Type B pancreatic cell (in vitro differentiated cells): Measurements from ENCODE around the gene VSIR. TPM values are rescaled to one million over a fixed set of nuclear protein-coding genes. Genes with fewer than 3 reads are reported as not detected.

ENCODE experiments used
- DNase-seq: peaks from one replicate; pipeline ENCODE4 v3.0.0; 2021; ENCODE audit warnings: mixed read lengths; ENCODE audit not compliant: unreplicated experiment; ENCODE audit errors: extremely low spot score
- H3K27ac Mint-ChIP-seq: 2 replicates; pipeline ENCODE4 v1.8.0; 2021; ENCODE audit warnings: mild to moderate bottlenecking, mixed read lengths
- H3K27me3 Mint-ChIP-seq: 2 replicates; pipeline ENCODE4 v1.8.0; 2021; ENCODE audit warnings: mixed read lengths
- H3K36me3 Mint-ChIP-seq: 2 replicates; pipeline ENCODE4 v1.8.0; 2021; ENCODE audit warnings: mixed read lengths
- H3K4me1 Mint-ChIP-seq: one replicate; pipeline ENCODE4 v1.8.0; 2021; ENCODE audit warnings: mixed read lengths; ENCODE audit not compliant: unreplicated experiment
- H3K4me3 Mint-ChIP-seq: 2 replicates; pipeline ENCODE4 v1.8.0; 2021; ENCODE audit warnings: mild to moderate bottlenecking, mixed read lengths
- H3K9me3 Mint-ChIP-seq: 2 replicates; pipeline ENCODE4 v1.8.0; 2021; ENCODE audit warnings: mixed read lengths
- CTCF ChIP-seq: fragments of 200-600 bp; sonication (generic); conservative IDR thresholded peaks from 2 replicates; pipeline ENCODE4 v1.5.0; 2021; ENCODE audit warnings: antibody characterized with exemption, mild to moderate bottlenecking
- long read RNA-seq: library from polyadenylated mRNA; unstranded; transcript quantifications from one replicate; pipeline ENCODE4 v2.0.0, GENCODE V29; 2020
- total RNA-seq: library from RNA; stranded (reverse); gene quantifications from 2 replicates; pipeline ENCODE4 v1.2.1, GENCODE V29; 2021; ENCODE audit warnings: low replicate concordance

VSIR gene
- 47.0 and 82.1 TPM in 2 replicates for total RNA-seq
- long read RNA-seq, full-length matches to known transcripts = 38 of 52 reads
- long read RNA-seq, partial matches to known transcripts = 5 of 52 reads
- long read RNA-seq, other reads (novel, unspliced or antisense) = 9 of 52 reads

- peak within 1 kb of the TSS; percentile 99 for H3K27ac Mint-ChIP-seq
- H3K36me3 Mint-ChIP-seq = no peaks in the 10 kb centered on the region
- peak; percentile 94 for DNase-seq
- peaks cover 12% of the 10 kb centered on the region for H3K27me3 Mint-ChIP-seq
- H3K4me3 Mint-ChIP-seq = peak within 1 kb of the TSS; percentile 93
- peak; percentile 90 for TF ChIP-seq CTCF
- peaks cover 10% of the 10 kb centered on the region for H3K4me1 Mint-ChIP-seq
- H3K9me3 Mint-ChIP-seq = peaks cover 4% of the 10 kb centered on the region
These were observed at the start of gene VSIR for GRCh38 chr10:71773221-71773971. Gene VSIR, minus strand, starts transcription at chr10:71773520. Its CDS starts 81 bp downstream, at chr10:71773439.

GRCh38 chr10:71821909-71822763 is 48.8 kb upstream of the VSIR start:
- peaks cover 25% of the 10 kb centered on the region for H3K36me3 Mint-ChIP-seq
- DNase-seq = no peak
- no peaks in the 10 kb centered on the region for H3K27me3 Mint-ChIP-seq
- no peak overlapping the region for H3K27ac Mint-ChIP-seq
- no peaks in the 10 kb centered on the region for H3K4me1 Mint-ChIP-seq
- H3K9me3 Mint-ChIP-seq = no peaks in the 10 kb centered on the region
- no peak for TF ChIP-seq CTCF
- no peak overlapping the region for H3K4me3 Mint-ChIP-seq

DNA sequence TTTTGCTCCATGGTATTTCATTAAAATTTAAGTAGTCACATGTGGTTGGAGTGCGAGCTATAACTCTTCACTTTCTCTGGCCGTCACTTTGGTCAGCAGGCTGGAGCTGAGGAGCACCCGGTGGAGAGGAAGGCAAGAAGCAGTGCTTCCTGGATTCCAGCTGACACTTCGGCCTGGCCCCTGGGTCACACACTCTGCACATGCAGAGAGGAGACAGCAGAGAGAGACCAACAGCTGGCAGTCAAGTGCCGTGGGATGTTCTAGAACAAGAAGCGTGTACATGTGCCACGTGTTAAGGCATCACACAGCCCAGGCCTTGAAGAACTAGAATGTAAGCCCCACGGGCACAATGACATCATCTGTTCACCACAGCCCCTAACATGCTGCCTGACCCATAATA is 47.6 kb upstream of the VSIR start:
- no peak overlapping the region for H3K27ac Mint-ChIP-seq
- no peak for DNase-seq
- no peak for TF ChIP-seq CTCF
- no peaks in the 10 kb centered on the region for H3K27me3 Mint-ChIP-seq
- H3K36me3 Mint-ChIP-seq = peaks cover 33% of the 10 kb centered on the region
- no peak overlapping the region for H3K4me3 Mint-ChIP-seq
- no peaks in the 10 kb centered on the region for H3K4me1 Mint-ChIP-seq
- H3K9me3 Mint-ChIP-seq = no peaks in the 10 kb centered on the region

- H3K36me3 Mint-ChIP-seq = peaks cover 35% of the 10 kb centered on the region
These were observed 46.7 kb upstream of the VSIR start for GRCh38 chr10:71819985-71820384.

More at GRCh38 chr10:71819985-71820384, 46.7 kb upstream of the VSIR start:
- Mint-ChIP-seq H3K4me3 (no peak overlapping the region), H3K27ac (no peak overlapping the region), H3K27me3 (no peaks in the 10 kb centered on the region), H3K4me1 (no peaks in the 10 kb centered on the region), H3K9me3 (no peaks in the 10 kb centered on the region)
- TF ChIP-seq CTCF = no peak
- no peak for DNase-seq
